Measurements from ENCODE around the gene FAM89B.
"Not testable (repeated sequence)": the region's sequence is repeated elsewhere in the genome, so short reads cannot be mapped to it uniquely, and the experiment has no call there.

Gene FAM89B

GRCh38 chr11:65572356-65573051 is at the start of gene FAM89B:
Gene FAM89B (plus strand): TSS chr11:65572538. CDS start chr11:65572670, 132 bp downstream.
- DNase-seq: peak; percentile 88 to 92

DNA sequence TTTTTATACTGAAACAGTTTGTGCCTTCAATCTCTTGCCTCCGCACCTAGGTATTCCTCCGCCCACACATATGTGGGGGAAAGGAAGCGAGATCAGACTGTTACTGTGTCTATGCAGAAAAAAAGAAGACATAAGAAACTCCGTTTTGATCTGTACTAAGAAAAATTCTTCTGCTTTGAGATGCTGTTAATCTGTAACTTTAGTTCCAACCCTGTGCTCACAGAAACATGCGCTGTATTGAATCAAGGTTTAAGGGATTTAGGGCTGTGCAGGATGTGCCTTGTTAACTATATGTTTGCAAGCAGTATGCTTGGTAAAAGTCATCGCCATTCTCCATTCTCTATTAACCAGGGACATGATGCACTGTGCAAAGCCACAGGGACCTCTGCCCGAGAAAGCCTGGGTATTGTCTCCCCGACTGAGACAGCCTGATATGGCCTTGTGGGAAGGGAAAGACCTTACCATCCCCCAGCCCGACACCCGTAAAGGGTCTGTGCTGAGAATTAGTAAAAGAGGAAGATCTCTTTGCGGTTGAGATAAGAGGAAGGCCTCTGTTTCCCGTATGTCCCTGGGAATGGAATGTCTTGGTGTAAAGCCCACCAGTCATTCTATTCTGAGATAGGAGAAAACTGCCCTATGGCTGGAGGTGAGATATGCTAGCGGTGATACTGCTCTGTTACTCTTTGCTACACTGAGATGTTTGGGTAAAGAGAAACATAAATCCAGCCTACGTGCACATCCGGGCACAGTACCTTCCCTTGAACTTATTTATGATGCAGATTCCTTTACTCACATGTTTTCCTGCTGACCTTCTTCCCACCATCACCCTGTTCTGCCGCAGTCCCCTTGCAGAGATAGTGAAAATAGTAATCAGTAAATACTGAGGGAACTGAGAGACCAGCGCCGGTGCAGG is 49.4 kb upstream of the FAM89B start:
- peak in 1 of 2 donors; percentile 57 for DNase-seq

GRCh38 chr11:65523631-65523968 is 48.7 kb upstream of the FAM89B start:
- not testable (repeated sequence) for DNase-seq

GRCh38 chr11:65524014-65524740 is 48.2 kb upstream of the FAM89B start:
- no peak for DNase-seq

DNA sequence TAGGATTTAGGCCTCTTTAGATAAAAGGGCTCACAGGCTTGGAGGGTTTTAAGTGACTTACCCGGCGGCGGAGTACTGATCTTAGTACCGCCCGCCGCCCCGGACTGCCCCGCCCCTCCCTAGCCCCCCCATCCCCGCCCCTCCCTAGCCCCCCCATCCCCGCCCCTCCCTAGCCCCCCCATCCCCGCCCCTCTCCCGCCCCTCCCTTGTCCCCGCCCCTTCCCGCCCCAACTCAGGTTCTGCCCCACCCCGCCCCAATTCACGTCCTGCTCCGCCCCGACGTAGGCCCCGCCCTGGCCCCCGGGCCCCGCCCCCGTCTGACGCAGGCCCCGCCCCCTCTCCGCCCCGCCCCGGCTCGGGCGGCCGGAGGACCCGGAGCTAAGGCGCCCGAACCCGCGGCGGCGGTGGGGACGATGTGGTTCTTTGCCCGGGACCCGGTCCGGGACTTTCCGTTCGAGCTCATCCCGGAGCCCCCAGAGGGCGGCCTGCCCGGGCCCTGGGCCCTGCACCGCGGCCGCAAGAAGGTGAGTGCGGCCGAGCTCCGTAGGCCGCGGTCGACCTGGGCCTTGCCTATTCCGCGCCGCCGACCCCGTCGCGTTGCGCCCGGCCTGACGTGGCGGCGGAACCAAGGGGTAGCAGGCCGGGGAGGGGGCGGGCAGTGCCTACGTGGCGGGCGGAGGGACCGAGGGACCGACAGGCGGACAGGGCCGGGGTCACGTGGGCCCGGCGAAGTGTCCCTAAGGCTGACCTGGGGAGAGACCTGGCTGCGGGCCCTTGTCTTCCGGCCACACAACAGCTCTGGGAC is 47.4 kb upstream of the FAM89B start, which contains the start of gene SCYL1:
SCYL1 (plus strand) TSS at position 343 of the 805 bp plus-strand sequence; CDS start at position 414, 71 bp downstream.
- DNase-seq: peak; percentile 78 to 89

- DNase-seq: no peak
Observed at GRCh38 chr11:65525546-65526480, 46.5 kb upstream of the FAM89B start.

DNA sequence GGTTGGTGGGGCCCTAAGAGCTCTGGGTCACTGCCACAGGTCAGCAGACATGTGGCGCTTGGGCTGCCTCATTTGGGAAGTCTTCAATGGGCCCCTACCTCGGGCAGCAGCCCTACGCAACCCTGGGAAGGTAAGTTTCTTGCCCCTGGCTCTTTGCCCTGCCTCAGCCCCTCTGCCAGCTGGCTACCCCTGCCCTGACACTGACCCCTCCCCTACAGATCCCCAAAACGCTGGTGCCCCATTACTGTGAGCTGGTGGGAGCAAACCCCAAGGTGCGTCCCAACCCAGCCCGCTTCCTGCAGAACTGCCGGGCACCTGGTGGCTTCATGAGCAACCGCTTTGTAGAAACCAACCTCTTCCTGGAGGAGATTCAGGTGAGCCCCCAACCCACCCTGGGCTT is 45.6 kb upstream of the FAM89B start:
- no peak for DNase-seq

DNA sequence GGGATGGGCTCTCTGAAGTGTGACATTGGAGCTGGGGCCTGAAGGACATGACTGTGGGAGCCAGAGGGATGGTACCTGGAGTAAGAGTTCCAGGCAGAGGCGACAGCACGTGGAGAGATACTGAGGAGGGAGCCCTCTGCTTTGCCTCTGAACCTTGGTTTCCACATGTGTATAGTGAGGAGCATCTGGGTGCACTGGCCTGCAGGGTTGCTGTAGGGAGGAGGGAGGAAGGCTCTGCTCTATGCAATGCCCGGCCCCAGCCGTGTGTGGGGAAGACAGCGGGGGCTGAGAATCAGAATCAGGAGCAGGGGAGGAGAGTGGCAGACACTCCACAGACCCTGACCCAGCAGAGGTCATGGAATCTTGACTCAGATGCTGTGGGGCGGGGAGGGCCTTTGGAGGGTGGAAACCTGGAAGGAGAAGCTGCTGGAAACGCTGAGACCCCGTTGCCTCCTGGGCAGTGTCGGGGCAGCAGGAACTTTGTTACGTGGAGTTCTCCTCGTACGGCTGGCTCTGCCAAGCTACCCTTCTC is 43.5 kb upstream of the FAM89B start:
- DNase-seq: no peak

DNA sequence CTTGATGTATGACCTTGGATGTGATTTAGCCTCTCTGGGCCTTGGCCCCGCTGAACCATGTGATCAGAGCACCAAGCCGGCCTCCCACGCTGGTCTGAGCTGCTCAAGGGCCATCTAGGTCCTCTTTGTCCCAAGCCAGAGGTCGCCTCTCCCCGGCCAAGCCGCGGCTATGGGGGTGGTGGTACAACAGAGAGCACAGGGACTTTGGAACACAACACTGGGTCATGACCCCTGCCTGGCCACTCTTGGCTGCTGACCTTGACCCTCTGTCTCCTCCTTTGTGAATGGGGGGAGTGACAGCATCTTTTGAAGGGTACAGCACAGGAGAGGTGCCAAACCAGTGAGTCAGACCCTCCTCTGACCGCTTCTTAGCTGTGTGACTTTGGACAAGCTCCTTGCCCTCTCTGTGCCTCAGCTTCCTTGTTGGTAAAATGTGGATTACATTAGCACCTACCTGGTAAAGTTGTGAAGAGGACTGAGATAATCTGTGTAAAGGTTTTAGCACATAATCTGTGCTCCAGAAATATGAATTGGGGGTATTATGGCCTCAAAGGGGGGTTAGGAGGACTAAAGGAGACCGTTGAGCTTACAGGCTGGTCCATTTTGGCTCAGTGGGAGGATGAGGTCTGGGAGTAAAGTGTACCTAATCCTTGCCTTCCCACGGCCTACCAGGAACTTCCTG is 42.7 kb upstream of the FAM89B start:
- no peak for DNase-seq

DNA sequence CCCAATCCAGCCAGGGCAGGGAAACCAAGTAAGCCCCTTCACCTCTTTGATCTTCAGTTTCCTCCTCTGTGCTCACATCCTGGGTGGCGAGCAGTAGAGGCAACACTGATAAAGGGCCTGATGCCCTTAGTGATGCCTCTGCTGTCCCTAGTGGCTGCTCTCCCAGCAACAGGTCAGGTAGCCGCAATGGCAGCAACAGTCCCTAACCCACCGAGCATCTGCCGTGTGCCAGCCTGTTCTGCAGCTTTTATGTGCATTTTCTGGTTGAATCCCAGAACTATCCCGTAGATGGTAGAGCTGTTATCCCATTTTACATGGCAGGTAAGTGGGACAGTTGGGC is 42.2 kb upstream of the FAM89B start:
- DNase-seq: peak in 1 of 2 donors; percentile 50

- DNase-seq: no peak
Observed at GRCh38 chr11:65532388-65533064, 39.8 kb upstream of the FAM89B start.

- no peak for DNase-seq
Observed at GRCh38 chr11:65535102-65535501, 37.2 kb upstream of the FAM89B start.

DNA sequence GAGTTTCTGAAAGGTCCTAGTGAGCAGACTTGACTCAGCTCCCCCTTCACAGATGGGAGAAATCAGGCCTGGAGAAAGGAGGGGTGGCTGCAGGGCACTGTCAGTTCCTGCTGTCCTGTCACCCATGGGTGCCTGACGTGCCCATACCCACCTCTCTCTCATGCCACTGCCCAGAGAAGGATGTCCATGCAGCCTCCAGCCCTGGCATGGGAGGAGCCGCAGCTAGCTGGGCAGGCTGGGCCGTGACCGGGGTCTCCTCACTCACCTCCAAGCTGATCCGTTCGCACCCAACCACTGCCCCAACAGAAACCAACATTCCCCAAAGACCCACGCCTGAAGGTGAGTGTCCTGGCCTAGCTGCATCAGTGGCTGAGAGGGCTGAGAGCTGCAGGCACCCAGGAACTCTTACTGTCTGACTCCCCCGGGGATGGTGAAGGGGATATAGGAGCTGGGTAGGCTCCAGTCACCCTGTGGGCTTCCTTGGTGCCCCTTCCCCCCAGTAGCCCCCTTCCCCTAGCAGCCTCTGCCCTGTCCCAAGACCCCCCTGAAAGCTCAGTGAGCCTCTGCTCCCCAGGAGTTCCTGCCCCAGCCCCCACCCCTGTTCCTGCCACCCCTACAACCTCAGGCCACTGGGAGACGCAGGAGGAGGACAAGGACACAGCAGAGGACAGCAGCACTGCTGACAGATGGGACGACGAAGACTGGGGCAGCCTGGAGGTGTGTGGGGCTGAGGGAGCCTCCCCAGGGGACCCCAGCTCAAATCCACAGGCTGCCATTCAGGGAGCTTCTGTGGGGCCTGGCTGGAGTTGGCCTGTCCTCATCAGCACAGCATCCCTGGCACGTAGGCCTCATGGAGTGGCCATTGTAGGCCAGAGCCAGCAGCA is 35.7 kb upstream of the FAM89B start:
- no peak for DNase-seq

GRCh38 chr11:65537296-65537597 is 35.1 kb upstream of the FAM89B start:
- DNase-seq: no peak

- no peak for DNase-seq
Observed at GRCh38 chr11:65537620-65538231, 34.6 kb upstream of the FAM89B start.

DNA sequence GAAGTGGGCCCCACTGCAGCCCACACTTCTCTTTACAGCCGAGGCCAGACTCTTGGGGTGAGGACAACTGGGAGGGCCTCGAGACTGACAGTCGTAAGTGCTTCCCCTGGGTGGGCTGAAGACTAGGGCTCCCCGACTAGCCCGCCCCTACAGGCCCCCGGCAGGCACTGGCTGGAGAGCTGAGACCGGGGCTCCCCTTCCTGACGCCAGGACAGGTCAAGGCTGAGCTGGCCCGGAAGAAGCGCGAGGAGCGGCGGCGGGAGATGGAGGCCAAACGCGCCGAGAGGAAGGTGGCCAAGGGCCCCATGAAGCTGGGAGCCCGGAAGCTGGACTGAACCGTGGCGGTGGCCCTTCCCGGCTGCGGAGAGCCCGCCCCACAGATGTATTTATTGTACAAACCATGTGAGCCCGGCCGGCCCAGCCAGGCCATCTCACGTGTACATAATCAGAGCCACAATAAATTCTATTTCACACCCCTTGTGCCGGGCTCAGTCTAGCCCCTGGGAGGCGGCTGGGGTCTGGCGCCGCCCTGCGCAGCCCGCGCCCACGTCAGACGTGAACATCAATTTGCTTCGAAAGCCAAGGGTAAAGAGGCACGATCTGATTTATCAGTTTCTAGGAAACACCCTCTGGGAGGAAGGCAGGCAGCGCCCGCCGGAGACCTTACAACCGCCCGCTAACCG is 34.0 kb upstream of the FAM89B start:
- DNase-seq: no peak

DNA sequence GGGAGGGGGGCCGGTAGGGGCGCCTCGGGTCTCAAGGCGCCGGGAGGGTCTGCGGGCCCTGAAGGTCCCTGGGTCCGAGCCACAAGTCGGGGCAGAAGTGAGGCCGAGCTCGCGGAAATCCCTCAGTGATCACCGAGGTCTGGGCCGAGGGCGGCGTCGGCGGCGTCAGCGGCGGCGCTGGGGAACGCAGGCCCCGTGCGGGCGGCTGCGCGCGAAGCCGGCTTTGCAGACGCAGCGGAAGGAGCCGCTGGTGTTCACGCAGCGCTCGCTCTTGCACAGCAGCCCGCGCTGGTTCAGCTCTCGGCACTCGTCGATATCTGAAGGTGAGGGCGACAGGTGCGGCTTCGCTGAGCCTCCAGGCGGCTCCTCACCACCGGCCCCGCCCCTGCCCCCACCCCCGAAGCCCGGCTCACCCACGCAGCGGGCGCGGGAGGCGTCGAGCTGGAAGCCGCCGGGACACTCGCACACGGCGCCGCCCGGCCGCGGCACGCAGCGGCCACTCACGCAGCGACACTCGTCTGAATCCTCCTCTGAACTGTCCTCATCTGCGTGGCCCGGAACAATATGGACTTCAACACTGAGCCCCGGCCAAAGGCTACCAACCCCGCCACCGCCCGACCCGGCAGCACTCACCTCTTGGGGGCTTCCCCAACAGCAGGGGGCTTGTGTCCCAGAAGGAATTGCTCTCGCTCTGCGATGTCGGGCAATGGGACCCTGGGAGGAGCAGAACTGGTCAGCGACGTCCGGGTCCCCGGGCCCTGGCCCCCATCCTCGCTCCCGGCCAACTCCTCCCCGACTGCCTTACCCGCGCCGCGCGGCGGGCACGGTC is 33.2 kb upstream of the FAM89B start:
- DNase-seq: no peak
